ENCODE data around the gene VEZT. TPM values are rescaled to one million over a fixed set of nuclear protein-coding genes. Genes with fewer than 3 reads are reported as not detected.
A peak's percentile ranks its signal among the peaks of the same experiment; 100 is the strongest.
"Not testable (repeated sequence)": the region's sequence is repeated elsewhere in the genome, so short reads cannot be mapped to it uniquely, and the experiment has no call there.

VEZT gene
- total RNA-seq, 4 donors from 2014 or later = 82.1 to 141 (median 85.4) TPM

- TF ChIP-seq EP300 (IDR thresholded peaks at IDR 0.05) (no peak), POLR2A (IDR thresholded peaks at IDR 0.05) (no peak), CTCF (IDR thresholded peaks at IDR 0.05) (no peak), POLR2AphosphoS5 (IDR thresholded peaks at IDR 0.05) (no peak)
- WGBS, 2 donors (ENCODE audit: low coverage in 1 of 2) = 47 to 61% methylated on average over 3 of the region's 3 CpGs
- Histone ChIP-seq H3K27ac (peak overlapping the region in 2 of 4 donors; percentile 21 to 39), H3K36me3 (peaks cover 0 to 44% of the 10 kb centered on the region in 2 donors), H3K4me1 (peaks cover 0 to 27% (median 2%) of the 10 kb centered on the region in 3 donors), H3K27me3 (no peaks in the 10 kb centered on the region), H3K4me3 (no peak overlapping the region), H3K9me3 (no peaks in the 10 kb centered on the region)
- ATAC-seq = no peak
Observed at GRCh38 chr12:95304673-95305198, 87.1 kb downstream of the VEZT start.

GRCh38 chr12:95312656-95313055 lies 95.0 kb downstream of the VEZT start:
- no peaks in the 10 kb centered on the region for H3K9me3 ChIP-seq
- peaks cover 0 to 14% of the 10 kb centered on the region in 2 donors for H3K36me3 ChIP-seq
- 88 to 89% methylated on average over 1 of the region's 1 CpG for WGBS, 2 donors (ENCODE audit: low coverage in 1 of 2)
- no peak overlapping the region for H3K4me3 ChIP-seq
- H3K4me1 ChIP-seq = peaks cover 0 to 8% (median 0%) of the 10 kb centered on the region in 3 donors
- H3K27ac ChIP-seq = no peak overlapping the region
- no peak for ATAC-seq
- TF ChIP-seq POLR2A (IDR thresholded peaks at IDR 0.05) (no peak), EP300 (IDR thresholded peaks at IDR 0.05) (no peak), POLR2AphosphoS5 (IDR thresholded peaks at IDR 0.05) (no peak), CTCF (IDR thresholded peaks at IDR 0.05) (no peak)
- no peaks in the 10 kb centered on the region for H3K27me3 ChIP-seq

- H3K4me1 ChIP-seq, H3K27me3 ChIP-seq, H3K36me3 ChIP-seq, H3K9me3 ChIP-seq, ATAC-seq, H3K4me3 ChIP-seq, H3K27ac ChIP-seq: not testable (repeated sequence)
- 72 to 87% methylated on average over 2 to 6 of the region's 6 CpGs for WGBS, 2 donors (ENCODE audit: low coverage in 1 of 2)
Observed at GRCh38 chr12:95314756-95315155, 97.1 kb downstream of the VEZT start.

GRCh38 chr12:95316798-95317197 lies 99.2 kb downstream of the VEZT start:
- H3K27ac ChIP-seq = no peak overlapping the region
- WGBS, 2 donors (ENCODE audit: low coverage in 1 of 2) = 83 to 94% methylated on average over 3 to 4 of the region's 4 CpGs
- no peak for ATAC-seq
- H3K9me3 ChIP-seq = no peaks in the 10 kb centered on the region
- H3K4me1 ChIP-seq = peaks cover 0 to 22% (median 0%) of the 10 kb centered on the region in 3 donors
- no peaks in the 10 kb centered on the region for H3K36me3 ChIP-seq
- no peak overlapping the region for H3K4me3 ChIP-seq
- H3K27me3 ChIP-seq = no peaks in the 10 kb centered on the region
- no peak for TF ChIP-seq CTCF (IDR thresholded peaks at IDR 0.05)
- TF ChIP-seq EP300 (IDR thresholded peaks at IDR 0.05) = no peak
- no peak for TF ChIP-seq POLR2AphosphoS5 (IDR thresholded peaks at IDR 0.05)
- TF ChIP-seq POLR2A (IDR thresholded peaks at IDR 0.05) = no peak

GRCh38 chr12:95318071-95318545 lies 100.5 kb downstream of the VEZT start:
- H3K36me3 ChIP-seq = no peaks in the 10 kb centered on the region
- H3K9me3 ChIP-seq = no peaks in the 10 kb centered on the region
- peaks cover 0 to 15% (median 0%) of the 10 kb centered on the region in 3 donors for H3K4me1 ChIP-seq
- 75 to 84% methylated on average over 2 of the region's 2 CpGs for WGBS, 2 donors (ENCODE audit: low coverage in 1 of 2)
- TF ChIP-seq POLR2A (IDR thresholded peaks at IDR 0.05) = no peak
- no peak for TF ChIP-seq POLR2AphosphoS5 (IDR thresholded peaks at IDR 0.05)
- TF ChIP-seq CTCF (IDR thresholded peaks at IDR 0.05) = no peak
- no peak for TF ChIP-seq EP300 (IDR thresholded peaks at IDR 0.05)
- no peak overlapping the region for H3K4me3 ChIP-seq
- no peak overlapping the region for H3K27ac ChIP-seq
- ATAC-seq = no peak
- no peaks in the 10 kb centered on the region for H3K27me3 ChIP-seq

All from gastroesophageal sphincter (tissue), 4 donors.